Activated CD8-positive, alpha-beta memory T cell treated with anti-CD3 and anti-CD28 coated beads for 4 hours (primary cell): ENCODE measurements around the gene CFAP221.

ENCODE experiments used
- DNase-seq, 2 donors: peaks; one replicate each; pipeline ENCODE4 v3.0.0-alpha.2; 2020; ENCODE audit warnings: low read depth in 2 of 2

Gene CFAP221

DNA sequence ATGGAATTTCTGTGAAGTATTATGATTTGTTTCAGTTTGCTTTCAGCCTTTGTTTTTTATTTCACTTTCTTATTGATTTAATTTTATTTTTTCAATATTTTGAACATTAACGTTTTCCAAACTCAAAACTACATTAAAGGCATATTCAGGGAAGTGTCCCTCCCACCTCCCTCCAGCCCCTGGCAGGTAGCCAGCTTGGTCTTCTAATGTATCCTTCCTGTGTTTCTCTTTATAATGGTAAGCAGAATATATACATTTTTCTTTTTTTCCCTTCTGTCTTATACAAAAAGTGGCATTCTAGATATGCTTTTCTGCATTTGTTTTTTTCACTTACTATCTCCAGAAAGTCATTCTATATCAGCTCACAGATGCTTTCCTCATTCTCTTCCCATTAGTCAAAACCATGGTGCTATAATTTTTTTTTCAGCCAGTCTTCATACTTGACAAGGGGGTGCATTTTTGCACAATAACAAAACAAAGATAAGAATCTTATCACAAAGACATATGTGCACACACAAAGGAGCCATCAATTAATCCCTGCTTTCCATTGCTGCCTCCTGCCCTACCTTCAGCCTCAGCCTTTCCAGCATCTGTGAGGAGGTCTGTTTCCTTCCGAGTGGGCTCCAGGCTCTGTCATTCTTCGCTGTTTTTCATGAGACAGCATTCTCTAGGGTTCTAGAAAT is 101.1 kb downstream of the CFAP221 start:
- DNase-seq, result no peak

- DNase-seq, result no peak
Observed at GRCh38 chr2:119646149-119646548, 101.9 kb downstream of the CFAP221 start.

DNA sequence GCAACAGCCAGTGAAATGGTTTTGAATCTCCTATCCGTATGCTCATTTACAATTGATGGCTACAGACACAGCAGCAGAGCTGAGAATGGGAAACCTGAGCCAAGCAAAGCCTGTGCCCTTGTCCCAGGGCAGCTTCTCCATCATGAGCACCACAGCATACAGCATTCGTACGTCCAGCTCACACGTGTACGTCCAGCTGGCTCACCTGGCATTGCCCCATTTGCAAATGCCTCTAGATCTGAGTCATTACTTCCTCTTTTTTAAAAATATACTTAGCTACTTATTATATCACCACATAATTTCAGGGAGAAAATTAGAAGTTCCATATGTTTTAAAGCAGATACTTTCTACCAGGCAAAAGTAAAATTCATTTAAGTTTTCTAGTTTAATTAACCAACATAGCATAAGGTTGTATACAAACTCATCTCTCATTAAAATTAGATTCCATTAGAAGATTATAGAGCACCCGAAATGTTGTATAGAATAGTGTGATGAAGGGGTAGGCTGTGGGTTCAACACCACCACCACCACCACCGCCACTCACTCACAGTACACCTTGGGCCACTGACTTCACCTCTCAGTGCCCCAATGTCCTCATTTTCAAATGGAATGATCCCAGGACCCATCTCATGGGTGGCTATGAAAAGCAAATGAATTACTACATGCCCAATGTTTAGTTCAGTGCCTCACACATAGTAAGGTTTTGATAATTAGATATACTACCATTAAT is 103.4 kb downstream of the CFAP221 start:
- no peak for DNase-seq

DNA sequence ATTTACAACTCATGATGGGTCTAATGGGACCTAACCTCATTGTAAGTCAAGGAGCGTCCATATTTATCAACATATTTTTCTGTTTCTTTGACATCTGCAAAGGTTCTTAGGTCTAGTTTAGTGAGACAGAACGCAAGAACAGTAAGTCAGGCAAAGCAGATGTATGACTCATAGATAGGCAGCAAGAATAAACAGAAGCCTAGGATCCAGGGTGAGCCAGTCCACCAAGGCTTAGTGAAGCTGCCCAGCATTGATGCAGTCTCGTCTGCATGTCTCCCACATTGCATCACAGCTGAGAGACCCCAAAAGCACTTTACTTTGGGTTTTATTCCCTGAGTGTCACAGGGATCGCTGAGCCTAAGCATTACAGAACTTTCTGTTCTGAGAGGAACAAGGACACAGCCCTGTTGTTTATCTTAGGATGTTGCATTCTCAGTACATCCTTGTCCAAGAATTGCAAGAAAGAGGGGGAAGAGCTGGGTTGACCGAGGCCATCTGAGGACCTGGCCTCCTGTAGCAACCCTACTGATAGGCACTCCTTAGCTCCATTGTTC is 105.2 kb downstream of the CFAP221 start:
- no peak for DNase-seq

GRCh38 chr2:119650206-119650605 is 106.0 kb downstream of the CFAP221 start:
- no peak for DNase-seq

GRCh38 chr2:119650846-119651370 is 106.7 kb downstream of the CFAP221 start:
- DNase-seq, result no peak

DNA sequence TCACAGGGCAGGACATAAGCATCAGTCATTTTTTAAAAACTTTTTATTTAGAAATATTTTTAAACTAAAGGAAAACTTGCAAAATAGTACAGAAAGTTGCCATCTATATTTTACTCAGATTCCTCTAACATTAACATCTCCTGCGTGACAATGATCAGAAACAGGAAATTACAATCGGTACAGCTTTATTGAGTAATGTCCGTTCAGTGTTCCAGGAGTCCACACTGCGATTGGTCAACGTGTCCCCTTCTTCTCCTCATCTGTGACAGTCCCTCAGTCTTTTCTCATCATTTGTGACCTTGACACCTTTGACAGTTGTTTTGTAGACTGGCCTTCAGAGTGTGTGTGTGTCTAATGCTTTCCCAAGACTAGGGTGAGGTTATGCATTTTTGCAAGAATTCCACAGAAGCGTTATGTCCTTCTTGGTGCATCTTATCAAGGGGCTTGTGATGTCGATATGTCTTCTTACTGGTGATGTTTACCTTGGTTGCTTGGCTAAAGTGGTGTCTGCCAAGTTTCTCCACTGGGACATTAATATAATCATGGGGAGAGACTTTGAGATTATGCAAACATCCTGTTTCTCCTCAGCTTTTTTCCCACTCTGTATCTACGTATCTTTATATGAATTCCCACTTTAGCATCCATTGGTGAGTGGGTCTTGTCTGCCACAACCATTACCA is 113.4 kb downstream of the CFAP221 start:
- DNase-seq, result no peak

GRCh38 chr2:119659601-119660342 is 115.5 kb downstream of the CFAP221 start:
- no peak for DNase-seq

DNA sequence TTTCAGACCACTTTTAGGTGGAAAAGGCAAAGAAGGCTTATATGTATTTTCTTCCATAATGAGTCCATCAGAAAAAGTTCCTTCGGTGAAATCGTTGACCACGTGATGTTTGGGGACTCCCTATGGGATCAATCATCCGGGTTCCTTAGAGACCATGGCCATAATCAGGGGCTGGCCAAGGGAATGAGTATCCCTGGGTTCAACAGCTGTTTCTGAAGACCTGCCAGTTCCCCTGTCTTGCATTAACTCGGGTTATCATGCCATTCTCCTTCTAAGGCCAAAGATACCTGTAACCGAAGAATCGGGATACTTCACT is 116.1 kb downstream of the CFAP221 start:
- no peak for DNase-seq

- DNase-seq, result no peak
Observed at GRCh38 chr2:119662297-119662696, 118.0 kb downstream of the CFAP221 start.

GRCh38 chr2:119668546-119668945 is 124.3 kb downstream of the CFAP221 start:
- DNase-seq, result no peak

DNA sequence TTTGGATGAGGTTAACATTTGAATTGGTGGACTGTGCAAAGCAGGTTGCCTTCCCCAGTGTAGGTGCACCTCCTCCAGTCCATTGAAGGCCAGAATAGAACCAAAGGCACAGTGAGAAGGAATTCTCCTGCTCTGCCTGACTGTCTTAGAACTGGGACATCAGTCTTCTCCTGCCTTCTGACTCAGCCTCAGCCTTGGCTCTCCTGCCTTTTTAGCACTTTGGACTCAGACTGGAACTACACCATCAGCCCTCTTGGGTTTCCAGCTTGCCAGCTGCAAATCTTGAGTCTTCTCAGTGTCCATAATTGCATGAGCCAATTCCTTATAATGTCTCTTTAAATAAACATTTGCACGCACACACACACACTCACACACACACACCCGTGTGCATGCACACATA is 126.8 kb downstream of the CFAP221 start:
- DNase-seq, result no peak

GRCh38 chr2:119671752-119672151 is 127.5 kb downstream of the CFAP221 start:
- no peak for DNase-seq

DNA sequence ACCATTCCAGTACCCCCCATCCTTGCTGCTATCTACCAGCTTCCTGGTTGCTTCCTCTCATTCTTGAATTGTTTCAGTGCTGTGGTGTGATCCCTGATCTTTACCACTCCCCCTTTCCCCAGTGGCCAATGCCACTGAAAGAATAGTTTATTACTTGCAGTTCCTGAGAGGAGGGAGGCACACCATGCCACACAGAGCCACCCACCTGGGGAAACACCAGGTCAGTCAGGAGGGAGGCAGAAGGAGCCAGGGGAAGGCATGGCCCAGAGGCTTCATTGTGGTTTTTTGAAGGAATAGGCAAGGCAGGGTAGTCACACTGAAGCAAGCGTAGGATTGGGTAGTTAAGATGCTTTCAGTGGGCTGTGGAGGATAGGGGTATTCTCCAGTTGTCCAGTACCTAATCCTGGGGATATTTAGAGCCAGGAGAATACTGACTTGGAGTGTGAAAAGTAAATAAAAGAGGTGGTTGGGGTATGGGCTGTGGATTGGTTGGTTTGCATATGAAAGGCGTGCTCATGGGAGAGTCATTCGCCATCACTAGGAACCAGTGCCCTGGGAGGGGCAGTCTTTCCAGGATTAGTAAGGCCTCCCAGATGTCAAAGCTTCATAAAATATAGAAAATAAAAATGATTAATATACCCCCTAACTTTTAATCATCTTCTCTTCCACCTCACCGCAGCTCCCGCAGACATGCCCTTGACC is 128.1 kb downstream of the CFAP221 start:
- no peak for DNase-seq

DNA sequence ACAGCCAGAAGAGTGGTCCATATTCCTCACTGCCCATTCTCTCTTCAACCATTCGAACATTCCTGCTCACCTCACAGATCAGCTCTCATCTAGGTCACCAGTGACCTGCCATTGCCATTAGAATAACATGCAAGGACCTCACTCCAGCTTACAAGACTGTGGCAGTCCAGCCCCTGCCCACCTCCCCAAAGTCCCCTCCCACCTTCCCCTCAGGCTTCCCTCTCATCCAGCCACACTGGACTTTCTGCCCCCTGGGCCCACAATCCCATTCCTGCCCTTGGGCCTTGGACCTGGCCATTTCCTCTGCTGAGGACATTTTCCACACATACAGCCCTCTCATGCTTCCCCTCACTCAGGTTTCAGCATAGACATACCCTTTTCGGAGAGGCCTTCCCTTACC is 129.5 kb downstream of the CFAP221 start:
- DNase-seq, result no peak

- no peak for DNase-seq
Observed at GRCh38 chr2:119674711-119675500, 130.7 kb downstream of the CFAP221 start.

GRCh38 chr2:119678021-119678656 is 133.9 kb downstream of the CFAP221 start:
- DNase-seq, result no peak

GRCh38 chr2:119679526-119679837 is 135.2 kb downstream of the CFAP221 start:
- no peak for DNase-seq

- no peak for DNase-seq
Observed at GRCh38 chr2:119679846-119680245, 135.6 kb downstream of the CFAP221 start.
